HepG2 (cell line): ENCODE measurements around the gene SARNP. TPM values are rescaled to one million over a fixed set of nuclear protein-coding genes. Genes with fewer than 3 reads are reported as not detected.

Source experiments
- ATAC-seq: fragments of 200-7000 bp; cut with Tn5 transposase; 3 replicates; pipeline ENCODE4 v1.9.1; 2020; ENCODE audit warnings: mild to moderate bottlenecking, moderate library complexity
- BruUV-seq: library from RNA; stranded (reverse); fragments of 400-500 nt; replicated peaks from 2 replicates; lab custom pipeline; 2021; lab: Mats Ljungman, UMichigan
- CTCF ChIA-PET: fragments of 300-600 bp; formaldehyde crosslinking; extraction: SDS; loops from one replicate; lab custom pipeline; 2021; ENCODE audit warnings: low total read pairs, inconsistent platforms, low intra/inter-chr PET ratio; lab: Yijun Ruan, JAX
- POLR2A ChIA-PET: fragments of 350-600 bp; sonication (Branson Sonifier 250); formaldehyde crosslinking; loops from one replicate; lab custom pipeline; 2020; ENCODE audit warnings: antibody characterized with exemption, inconsistent platforms; lab: Yijun Ruan, JAX
- DNase-seq: peaks from one replicate; pipeline ENCODE4 v3.0.0-alpha.2; 2015; ENCODE audit warnings: low spot score
- FAIRE-seq: peaks from 3 replicates; lab custom pipeline; 2011; peaks lifted over from hg19 to GRCh38; lab: Jason Lieb, UNC
- H2AFZ ChIP-seq: one replicate; pipeline ENCODE4 v1.6.1; 2011; ENCODE audit warnings: low read length, inconsistent platforms
- H3K27ac ChIP-seq: fragments of 300-600 bp; 3 replicates; pipeline ENCODE4 v1.8.0; 2011; ENCODE audit warnings: mixed run types, mild to moderate bottlenecking, mixed read lengths, low read length, inconsistent platforms; ENCODE audit not compliant: insufficient read depth; ENCODE audit errors: extremely low read length
- H3K27me3 ChIP-seq, 2 experiments: fragments of 200-600 bp in 1 of 2; 2 replicates in 1 of 2; 3 replicates in 1 of 2; pipeline versions ENCODE4 v1.6.0 to v1.8.0; 2011; ENCODE audit warnings: low read length in 2 of 2, mild to moderate bottlenecking in 2 of 2, moderate library complexity in 2 of 2, inconsistent platforms in 1 of 2; ENCODE audit not compliant: insufficient read depth in 2 of 2, control insufficient read depth in 1 of 2
- H3K36me3 ChIP-seq, 2 experiments: fragments of 200-600 bp in 1 of 2; replicated peaks in 1 of 2; 2 replicates in 1 of 2; 3 replicates in 1 of 2; pipeline versions ENCODE4 v1.5.1 to v1.8.0; 2011; ENCODE audit warnings: low read length in 2 of 2, inconsistent platforms in 1 of 2; ENCODE audit not compliant: insufficient read depth in 2 of 2, control insufficient read depth in 1 of 2
- H3K4me1 ChIP-seq: 2 replicates; pipeline ENCODE4 v1.5.1; 2012; ENCODE audit warnings: low read length, inconsistent platforms; ENCODE audit not compliant: insufficient read depth
- H3K4me2 ChIP-seq: 2 replicates; pipeline ENCODE4 v1.6.0; 2011; ENCODE audit warnings: low read depth, low read length, inconsistent platforms
- H3K4me3 ChIP-seq, 3 experiments: fragments of 200-600 bp in 1 of 3; sonication (generic), shearing (Covaris generic) in 1 of 3; replicated peaks in 1 of 3; 2 replicates each; pipeline ENCODE4 v1.5.1; 2011 to 2016; ENCODE audit warnings: low read length in 3 of 3, inconsistent platforms in 2 of 3, low read depth in 2 of 3, mild to moderate bottlenecking in 2 of 3, control low read depth in 1 of 3, mixed read lengths in 1 of 3; ENCODE audit not compliant: insufficient read depth in 1 of 3
- H3K79me2 ChIP-seq: one replicate; pipeline ENCODE4 v1.6.1; 2011; ENCODE audit warnings: low read length, inconsistent platforms; ENCODE audit not compliant: insufficient read depth
- H3K9ac ChIP-seq: 2 replicates; pipeline ENCODE4 v1.6.0; 2011; ENCODE audit warnings: mild to moderate bottlenecking, low read depth, low read length, inconsistent platforms; ENCODE audit not compliant: insufficient read depth
- H3K9me3 ChIP-seq: 2 replicates; pipeline ENCODE4 v1.5.1; 2012; ENCODE audit warnings: mild to moderate bottlenecking, low read length
- H4K20me1 ChIP-seq: 2 replicates; pipeline ENCODE4 v1.6.0; 2011; ENCODE audit warnings: inconsistent platforms, mild to moderate bottlenecking, low read length, moderate library complexity; ENCODE audit not compliant: insufficient read depth
- AGO2 ChIP-seq: fragments of 200-400 bp; formaldehyde crosslinking; optimal IDR thresholded peaks from 2 replicates; pipeline ENCODE3; 2017; ENCODE audit warnings: mild to moderate bottlenecking, low read depth, low read length, moderate library complexity
- ARID5B ChIP-seq: IDR thresholded peaks from 2 replicates; pipeline ENCODE4 v1.4.0; 2020; ENCODE audit warnings: mild to moderate bottlenecking, missing genetic modification reagents
- CBFB ChIP-seq: sonication (generic); formaldehyde crosslinking; IDR thresholded peaks from 2 replicates; pipeline ENCODE4 v1.4.0; 2020; ENCODE audit warnings: missing genetic modification reagents
- GABPB1 ChIP-seq: IDR thresholded peaks from 2 replicates; pipeline ENCODE4 v1.6.1; 2016; ENCODE audit warnings: mild to moderate bottlenecking, missing genetic modification reagents, moderate library complexity, missing compliant biosample characterization
- HOXA9 ChIP-seq: sonication (generic); formaldehyde crosslinking; IDR thresholded peaks from 2 replicates; pipeline ENCODE4 v1.8.1; 2022; ENCODE audit warnings: missing genetic modification reagents, mild to moderate bottlenecking, moderate library complexity, borderline replicate concordance
- ZBTB2 ChIP-seq: sonication (generic); formaldehyde crosslinking; IDR thresholded peaks from 2 replicates; pipeline ENCODE4 v1.8.0; 2022; ENCODE audit warnings: low read depth, missing genetic modification reagents
- ZBTB7A ChIP-seq: sonication (generic); formaldehyde crosslinking; IDR thresholded peaks from 2 replicates; pipeline ENCODE4 v1.8.0; 2022; ENCODE audit warnings: mild to moderate bottlenecking, missing genetic modification reagents
- ZFP91 ChIP-seq: sonication (generic); formaldehyde crosslinking; IDR thresholded peaks from 2 replicates; pipeline ENCODE4 v1.9.0; 2022; ENCODE audit warnings: missing genetic modification reagents, mild to moderate bottlenecking, borderline replicate concordance
- ZNF205 ChIP-seq: IDR thresholded peaks from 2 replicates; pipeline ENCODE4 v1.6.1; 2018; ENCODE audit warnings: missing biosample characterization, missing genetic modification reagents
- ZNF333 ChIP-seq: sonication (generic); formaldehyde crosslinking; IDR thresholded peaks from 2 replicates; pipeline ENCODE4 v1.4.0; 2020; ENCODE audit warnings: mild to moderate bottlenecking, missing genetic modification reagents, borderline replicate concordance
- ZNF691 ChIP-seq: sonication (generic); formaldehyde crosslinking; IDR thresholded peaks from 2 replicates; pipeline ENCODE4 v1.4.0; 2020; ENCODE audit warnings: missing genetic modification reagents, low read depth, mild to moderate bottlenecking, borderline replicate concordance
- ZNF777 ChIP-seq: sonication (generic); formaldehyde crosslinking; IDR thresholded peaks from 2 replicates; pipeline ENCODE4 v1.4.0; 2020; ENCODE audit warnings: missing genetic modification reagents
- WGBS: methylation state at CpG from one replicate; pipeline ENCODE4 v1.1.6; 2017; ENCODE audit warnings: low lambda C conversion rate; 5-methylcytosine and 5-hydroxymethylcytosine counted together
- in situ Hi-C: cut with HindIII; loops from 2 replicates; pipeline ENCODE4 v1.10.0; 2017; ENCODE audit warnings: low pct_unique_long_range_greater_than_20kb; ENCODE audit not compliant: extremely low pct_ligation_motif_present
- intact Hi-C: fragments of 100-400 bp; cut with micrococcal nuclease; formaldehyde crosslinking; loops from one replicate; pipeline ENCODE4 v1.10.0; 2022; ENCODE audit not compliant: unreplicated experiment
- polyA plus RNA-seq, 8 experiments: library from polyadenylated mRNA; depleted of rRNA in 3 of 8; stranded (reverse) in 7 of 8; unstranded in 1 of 8; fragments of >200 nt; fragmentation: Illumina TruSeq in 4 of 8; extraction: Trizol in 4 of 8; gene quantifications; 2 replicates each; pipeline versions ENCODE4 v1.2.1 to v1.2.3, GENCODE V29; 2011 to 2016; ENCODE audit warnings: low read depth in 4 of 8, missing spikeins in 1 of 8, mixed read lengths in 1 of 8; ENCODE audit not compliant: insufficient read depth in 1 of 8
- total RNA-seq, 5 experiments: library from RNA; depleted of rRNA; stranded (reverse); fragments of >200 nt; fragmentation: Illumina TruSeq; extraction: Trizol; gene quantifications; 2 replicates each; pipeline ENCODE4 v1.2.3, GENCODE V29; 2016; ENCODE audit warnings: low read depth in 1 of 5

The SARNP gene
- total and polyA plus RNA-seq, 2 of the 13 experiments (the other 11 are each of a cell fraction or from before 2014, with no cell fraction given), result 59.0 to 95.4 TPM

- peak; percentile 51 for ATAC-seq
- Histone ChIP-seq H3K27me3 (peaks cover 0 to 12% of the 10 kb centered on the region in 2 experiments; a peak in 2 of 5 replicates), H3K9ac (peak overlapping the region; percentile 50), H3K27ac (no peak overlapping the region), H3K4me3 (peak overlapping the region; percentile 58 to 88 (median 74)), H3K4me2 (peak overlapping the region; percentile 98), H3K79me2 (no peaks in the 10 kb centered on the region), H3K9me3 (no peaks in the 10 kb centered on the region), H2AFZ (no peak overlapping the region), H4K20me1 (no peaks in the 10 kb centered on the region), H3K4me1 (peaks cover 39% of the 10 kb centered on the region), H3K36me3 (no peaks in the 10 kb centered on the region)
- no peak for DNase-seq
- WGBS, result 2% methylated on average over 24 of the region's 73 CpGs
- no TSS peak for BruUV-seq
- intact Hi-C loops, result no loop called here
- ChIA-PET POLR2A (interaction anchor here (0.9 to 3.0 kb wide), 3 partner anchors 74 to 184 kb away, joined by 3 to 15 read pairs (median 7); partner anchors contain the start of genes DNAJC14, ORMDL2, PYM1 and SARNP), CTCF (no interaction called here)
- FAIRE-seq, result no peak
- in situ Hi-C loops, result no loop called here
- TF ChIP-seq ZNF691 (CRISPR knock-in tag), result 0 out of 2 replicates have a peak, but pooled peaks have one; percentile 1
- peak; percentile 24 for TF ChIP-seq AGO2
- TF ChIP-seq ZBTB2 (CRISPR knock-in tag), result no peak
- peak; percentile 67; the same call in 1 of the 2 replicates for TF ChIP-seq ZNF777 (CRISPR knock-in tag)
- peak; percentile 68 for TF ChIP-seq ZFP91 (CRISPR knock-in tag)
- TF ChIP-seq ARID5B (CRISPR knock-in tag), result no peak
- TF ChIP-seq ZBTB7A (CRISPR knock-in tag), result 0 out of 2 replicates have a peak, but pooled peaks have one; percentile 27
- no peak for TF ChIP-seq CBFB (CRISPR knock-in tag)
- TF ChIP-seq HOXA9 (CRISPR knock-in tag), result no peak
- no peak for TF ChIP-seq ZNF333
- no peak for TF ChIP-seq ZNF205
- TF ChIP-seq GABPB1, result peak; percentile 40; the same call in 1 of the 2 replicates
Observed at GRCh38 chr12:55743406-55744339, 73.9 kb downstream of the SARNP start.
